HFF-Myc (cell line): ENCODE measurements around the gene PHPT1.
"Not testable (repeated sequence)": the region's sequence is repeated elsewhere in the genome, so short reads cannot be mapped to it uniquely, and the experiment has no call there.

ENCODE experiments used
- DNase-seq: peaks from one replicate; pipeline ENCODE4 v3.0.0-alpha.2; 2011; ENCODE audit warnings: low read depth; ENCODE audit errors: extremely low read depth
- H3K4me3 ChIP-seq: replicated peaks from 2 replicates; pipeline ENCODE4 v1.5.1; 2011; ENCODE audit warnings: low read depth, mild to moderate bottlenecking, control low read depth, low read length
- CTCF ChIP-seq: IDR thresholded peaks from 2 replicates; pipeline ENCODE4 v1.5.1; 2012; ENCODE audit warnings: mild to moderate bottlenecking, low read depth, low read length, control low read depth; ENCODE audit errors: missing control alignments

Gene PHPT1

DNA sequence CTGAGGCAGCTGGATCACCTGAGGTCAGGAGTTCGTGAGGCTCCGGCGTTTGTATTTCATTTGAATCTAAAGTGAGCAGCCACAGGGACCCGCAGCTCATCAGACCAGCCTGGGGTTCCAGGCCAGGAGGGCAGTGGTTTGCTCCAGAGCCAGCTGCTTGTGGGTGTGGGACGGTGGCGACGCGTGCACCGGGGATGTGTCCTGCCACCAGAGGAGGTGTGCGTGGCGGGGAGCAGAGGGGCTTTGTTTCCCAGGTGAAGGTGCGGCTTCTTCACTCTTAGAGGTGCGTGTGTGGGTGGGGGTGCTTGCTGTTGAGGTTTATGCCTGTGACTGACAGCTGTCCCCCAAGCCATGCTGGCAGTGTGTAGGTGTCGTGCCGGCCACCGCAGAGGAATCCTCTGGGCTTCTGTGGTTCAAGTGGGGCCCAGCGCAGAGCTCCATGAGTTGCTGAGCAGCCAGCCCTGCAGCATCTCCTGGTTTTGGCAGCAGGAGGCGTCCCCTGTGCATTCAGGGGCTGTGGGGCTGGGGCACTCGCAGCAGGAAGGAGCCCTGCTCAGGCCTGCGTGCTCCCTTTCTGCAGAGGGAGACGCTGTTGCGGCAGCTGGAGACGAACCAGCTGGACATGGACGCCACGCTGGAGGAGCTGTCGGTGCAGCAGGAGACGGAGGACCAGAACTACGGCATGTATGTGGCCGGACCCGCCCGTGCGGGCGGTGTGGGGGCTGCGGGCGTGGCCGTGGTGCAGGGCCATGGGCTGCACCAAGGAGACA, 13.9 kb upstream of the PHPT1 start:
- no peak for TF ChIP-seq CTCF
- no peak for DNase-seq
- no peak overlapping the region for H3K4me3 ChIP-seq

DNA sequence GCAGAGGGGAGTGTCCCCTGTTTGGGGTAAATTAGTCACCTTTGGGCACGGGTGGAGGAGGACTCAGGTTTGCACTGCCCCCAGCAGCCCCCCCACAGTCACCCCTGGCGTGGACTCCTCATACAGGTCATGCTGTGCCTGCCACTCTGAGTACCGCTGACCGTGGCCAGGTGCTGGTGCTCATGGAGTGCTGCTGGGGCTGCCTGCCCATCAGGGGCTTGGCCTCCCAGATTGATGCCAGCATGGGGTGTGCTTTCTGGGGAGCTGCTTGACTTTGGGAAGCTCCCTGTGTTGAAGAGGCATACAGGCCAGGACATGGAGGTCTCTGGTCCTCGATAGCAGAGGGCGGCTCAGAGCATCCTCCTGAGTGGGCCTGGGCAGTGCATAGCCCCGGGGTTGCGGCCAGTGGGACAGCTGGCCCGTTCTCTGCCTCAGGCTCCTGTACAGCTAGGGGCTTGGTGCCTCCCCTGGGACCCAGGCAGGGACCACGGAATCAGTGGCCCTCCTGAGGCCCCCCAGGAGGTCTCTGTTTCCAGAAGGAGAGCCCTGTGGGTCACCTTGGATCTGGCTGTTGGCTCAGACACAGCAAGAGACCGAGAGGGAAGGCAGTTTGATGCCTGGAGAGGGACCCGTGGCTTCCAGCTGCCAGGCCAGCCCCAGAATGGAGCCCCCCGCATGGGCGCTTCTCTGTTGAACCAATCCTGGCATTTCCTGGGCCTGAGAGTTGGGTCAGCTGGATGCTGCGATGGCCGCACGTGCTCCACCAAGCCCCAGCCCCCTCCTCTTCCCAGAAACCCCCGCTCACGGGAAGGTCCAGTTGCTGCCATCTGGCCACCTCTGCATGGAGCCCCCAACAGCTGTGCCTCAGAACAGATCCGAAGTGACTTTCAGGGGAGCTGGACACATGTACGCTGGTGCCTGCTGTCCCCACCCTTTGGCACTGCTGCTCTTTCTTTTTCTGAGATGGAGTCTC, 13.0 kb upstream of the PHPT1 start:
- TF ChIP-seq CTCF: no peak
- DNase-seq: no peak
- H3K4me3 ChIP-seq: no peak overlapping the region

DNA sequence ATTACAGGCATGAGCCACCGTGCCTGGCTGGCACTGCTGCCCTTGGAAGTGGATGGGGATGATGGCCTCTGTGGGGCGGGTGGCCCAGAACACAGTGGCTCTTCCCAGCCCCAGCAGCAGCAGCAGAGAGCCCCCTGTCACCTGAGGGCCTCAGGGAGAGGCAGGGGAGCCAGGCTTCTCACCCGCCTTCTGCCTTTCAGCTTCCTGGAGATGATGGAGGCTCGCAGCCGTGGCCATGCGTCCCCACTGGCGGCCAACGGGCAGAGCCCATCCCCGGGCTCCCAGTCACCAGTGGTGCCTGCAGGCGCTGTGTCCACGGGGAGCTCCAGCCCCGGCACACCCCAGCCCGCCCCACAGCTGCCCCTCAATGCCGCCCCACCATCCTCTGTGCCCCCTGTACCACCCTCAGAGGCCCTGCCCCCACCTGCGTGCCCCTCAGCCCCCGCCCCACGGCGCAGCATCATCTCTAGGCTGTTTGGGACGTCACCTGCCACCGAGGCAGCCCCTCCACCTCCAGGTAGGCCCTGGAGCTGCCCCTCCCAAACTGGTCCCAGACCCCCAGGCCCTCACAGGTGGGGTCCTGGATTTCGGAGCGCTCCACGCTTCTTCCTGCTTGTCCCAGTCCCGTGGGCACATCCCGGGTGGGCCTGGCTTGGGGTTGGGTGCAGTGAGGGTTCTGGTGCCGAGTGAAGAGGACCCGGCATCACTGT, 11.9 kb upstream of the PHPT1 start:
- TF ChIP-seq CTCF: no peak
- DNase-seq: no peak
- H3K4me3 ChIP-seq: no peak overlapping the region

DNA sequence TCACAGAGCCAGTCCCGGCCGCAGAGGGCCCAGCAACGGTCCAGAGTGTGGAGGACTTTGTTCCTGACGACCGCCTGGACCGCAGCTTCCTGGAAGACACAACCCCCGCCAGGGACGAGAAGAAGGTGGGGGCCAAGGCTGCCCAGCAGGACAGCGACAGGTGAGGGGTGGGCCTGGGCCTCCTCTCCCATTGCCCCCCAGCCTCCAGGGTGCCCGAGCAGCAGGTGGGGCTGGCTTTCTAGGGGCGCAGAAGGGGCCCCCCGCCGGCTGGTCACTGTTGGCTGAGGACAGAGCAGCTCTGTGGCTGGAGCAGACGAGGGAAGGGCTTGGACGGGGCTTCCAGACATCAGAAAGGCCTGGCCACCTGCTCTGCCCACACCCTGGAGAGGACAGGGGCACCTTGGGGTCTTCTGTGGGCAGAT, 11.3 kb upstream of the PHPT1 start:
- H3K4me3 ChIP-seq, DNase-seq: not testable (repeated sequence)

- no peak for TF ChIP-seq CTCF
- no peak for DNase-seq
- H3K4me3 ChIP-seq: no peak overlapping the region
Measured at GRCh38 chr9:136838314-136839228, 10.6 kb upstream of the PHPT1 start.

DNA sequence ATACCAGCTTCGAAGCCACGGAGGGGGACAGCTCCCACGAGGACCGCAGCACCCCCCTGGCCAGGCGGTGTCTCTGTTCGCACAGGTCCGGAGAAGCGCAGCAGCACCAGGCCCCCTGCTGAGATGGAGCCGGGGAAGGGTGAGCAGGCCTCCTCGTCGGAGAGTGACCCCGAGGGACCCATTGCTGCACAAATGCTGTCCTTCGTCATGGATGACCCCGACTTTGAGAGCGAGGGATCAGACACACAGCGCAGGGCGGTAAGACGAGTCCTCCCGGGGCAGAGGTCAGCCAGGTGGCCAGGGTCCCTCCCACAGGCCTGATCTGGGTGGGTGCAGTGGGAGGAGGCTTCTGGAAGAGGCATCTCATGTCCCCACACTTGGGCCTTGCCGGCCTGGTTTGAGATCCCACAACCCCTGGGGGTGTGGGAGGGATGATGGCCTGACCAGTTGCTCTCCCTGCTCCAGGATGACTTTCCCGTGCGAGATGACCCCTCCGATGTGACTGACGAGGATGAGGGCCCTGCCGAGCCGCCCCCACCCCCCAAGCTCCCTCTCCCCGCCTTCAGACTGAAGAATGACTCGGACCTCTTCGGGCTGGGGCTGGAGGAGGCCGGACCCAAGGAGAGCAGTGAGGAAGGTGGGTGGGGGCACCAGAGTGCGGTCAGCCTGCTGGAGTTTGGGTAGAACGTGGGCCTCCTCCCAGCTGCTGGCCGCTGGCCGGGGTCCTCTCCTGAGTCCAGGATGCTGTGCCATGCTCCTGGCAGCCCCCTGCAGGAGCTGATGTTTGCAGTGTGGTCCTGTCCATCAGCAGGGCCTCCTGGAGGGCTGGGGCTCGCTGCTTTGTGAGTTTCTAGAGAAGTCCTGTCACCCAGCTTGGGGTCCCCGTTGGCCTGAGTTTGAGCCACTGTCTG, 9.7 kb upstream of the PHPT1 start:
- H3K4me3 ChIP-seq: no peak overlapping the region
- no peak for DNase-seq
- TF ChIP-seq CTCF: no peak
